ENCODE results near the gene CACNA1C. TPM values are rescaled to one million over a fixed set of nuclear protein-coding genes. Genes with fewer than 3 reads are reported as not detected.
A peak's percentile ranks its signal among the peaks of the same experiment; 100 is the strongest.

Gene CACNA1C
- total RNA-seq, 1 experiment from 2014 or later, result 1.1 TPM

- 0 out of 2 replicates have a peak, but pooled peaks cover 3% of the 10 kb centered on the region for H3K79me2 ChIP-seq (ENCODE audit: insufficient read depth, low read length)
- H4K5ac ChIP-seq (ENCODE audit: insufficient read length, low read depth, low read length), result no peak overlapping the region
- H4K20me1 ChIP-seq (ENCODE audit: control insufficient read depth, insufficient read depth, insufficient read length), result no peaks in the 10 kb centered on the region
- no CpG with 5 or more reads among the region's 13 CpGs for WGBS (ENCODE audit: extremely low coverage, insufficient read length, low lambda C conversion rate)
- Mint-ChIP-seq H3K9me3 (no peaks in the 10 kb centered on the region), H3K27ac (peak overlapping the region; percentile 98 to 99 (median 99)), H3K27me3 (ENCODE audit: low read depth) (no peaks in the 10 kb centered on the region), H3K4me3 (peak overlapping the region; percentile 98 to 100), H3K4me1 (peaks cover 21 to 33% of the 10 kb centered on the region in 2 experiments), H3K36me3 (ENCODE audit: insufficient read depth in 1 of 3, low read depth in 3 of 3) (no peaks in the 10 kb centered on the region; a peak in 1 of 7 replicates)
- peaks cover 8% of the 10 kb centered on the region for H3K79me1 ChIP-seq (ENCODE audit: insufficient read depth, low read depth, low read length, poor library complexity, severe bottlenecking)
- no peak overlapping the region for H2BK120ac ChIP-seq (ENCODE audit: low read depth, low read length, poor library complexity, severe bottlenecking)
- no peak for DNase-seq
- TF ChIP-seq CTCF (conservative IDR thresholded peaks at IDR 0.05), result no peak
- peak overlapping the region; percentile 52 for H3K27ac ChIP-seq (ENCODE audit: insufficient read length, low read depth, low read length)
- H2AFZ ChIP-seq (ENCODE audit: low read length), result no peak overlapping the region
- no peak overlapping the region for H2BK5ac ChIP-seq (ENCODE audit: insufficient read length, low read length)
- peak overlapping the region; percentile 46 for H3K18ac ChIP-seq (ENCODE audit: insufficient read length, low read depth, low read length)
- peaks cover 10% of the 10 kb centered on the region for H3K23me2 ChIP-seq (ENCODE audit: insufficient read length, low read depth, low read length, poor library complexity, severe bottlenecking)
- no peak overlapping the region for H3K23ac ChIP-seq (ENCODE audit: insufficient read length, low read depth, low read length)
- H3K4ac ChIP-seq (ENCODE audit: low read depth, low read length), result no peak overlapping the region
- H3K4me1 ChIP-seq (ENCODE audit: insufficient read depth, low read length), result peaks cover 2% of the 10 kb centered on the region; the same call in 1 of the 2 replicates
- H2BK15ac ChIP-seq (ENCODE audit: low read depth, low read length), result no peak overlapping the region
- H3K4me2 ChIP-seq (ENCODE audit: insufficient read depth, insufficient read length, low read length), result peak overlapping the region; percentile 81
- H3K9me3 ChIP-seq (ENCODE audit: control insufficient read depth, low read depth, low read length), result no peaks in the 10 kb centered on the region
- H3K14ac ChIP-seq (ENCODE audit: insufficient read depth, low read length), result peak overlapping the region; percentile 86
- no peak overlapping the region for H2BK20ac ChIP-seq (ENCODE audit: low read depth, low read length, poor library complexity, severe bottlenecking)
- H3K9ac ChIP-seq (ENCODE audit: extremely low read depth, insufficient read length, low read length), result peak overlapping the region; percentile 85
- H3K27me3 ChIP-seq (ENCODE audit: insufficient read depth, low read length), result no peaks in the 10 kb centered on the region
- no peak overlapping the region for H3T11ph ChIP-seq (ENCODE audit: low read length)
- H4K8ac ChIP-seq (replicated peaks; ENCODE audit: insufficient read length, low read depth, low read length), result no peak overlapping the region
- H2AK5ac ChIP-seq (ENCODE audit: insufficient read length, low read length), result no peak overlapping the region
- H2BK12ac ChIP-seq (ENCODE audit: insufficient read length, low read depth, low read length), result no peak overlapping the region
- no peak overlapping the region for H4K91ac ChIP-seq (ENCODE audit: insufficient read length, low read depth, low read length)
- H3K56ac ChIP-seq (ENCODE audit: insufficient read length, low read depth, low read length), result peak overlapping the region; percentile 23
These were observed 49.1 kb upstream of the CACNA1C start for GRCh38 chr12:2003676-2004112.

All from H9 (cell line).